IPS-15b (cell line): Measurements from ENCODE around the gene EZR.

Experiments used
- H3K27me3 ChIP-seq: one replicate; pipeline ENCODE4 v1.6.1; 2013; ENCODE audit warnings: low read length; ENCODE audit not compliant: control insufficient read depth, insufficient read depth
- H3K36me3 ChIP-seq: one replicate; pipeline ENCODE4 v1.6.1; 2013; ENCODE audit warnings: low read length; ENCODE audit not compliant: control insufficient read depth, insufficient read depth
- H3K4me1 ChIP-seq: one replicate; pipeline ENCODE4 v1.6.1; 2013; ENCODE audit warnings: mild to moderate bottlenecking, low read length; ENCODE audit not compliant: control insufficient read depth, insufficient read depth
- H3K4me3 ChIP-seq: one replicate; pipeline ENCODE4 v1.5.1; 2013; ENCODE audit warnings: low read depth, low read length
- H3K9ac ChIP-seq: one replicate; pipeline ENCODE4 v1.6.1; 2013; ENCODE audit warnings: low read depth, mild to moderate bottlenecking, low read length
- H3K9me3 ChIP-seq: one replicate; pipeline ENCODE4 v1.6.1; 2013; ENCODE audit warnings: mild to moderate bottlenecking, low read length; ENCODE audit not compliant: control insufficient read depth, insufficient read depth

The EZR gene

DNA sequence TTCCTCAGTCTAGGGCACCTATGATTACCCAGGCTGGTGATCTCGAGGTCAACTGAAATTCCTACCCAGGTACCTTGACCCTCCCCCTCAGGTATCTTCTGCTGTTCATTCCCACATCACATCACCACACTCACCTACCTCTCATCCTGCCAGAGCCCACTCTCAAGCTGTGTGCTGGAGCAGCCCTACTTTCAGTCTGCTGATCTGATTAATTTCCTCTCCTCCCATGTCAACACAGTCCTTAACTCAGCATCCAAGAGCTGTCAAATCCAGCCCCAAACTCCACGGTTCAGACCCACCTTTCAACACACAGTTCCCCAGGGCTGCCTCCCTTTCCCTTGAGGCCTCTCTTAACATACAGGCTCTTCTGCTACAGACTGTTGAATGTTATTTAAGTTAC is 42.4 kb downstream of the EZR start:
- Histone ChIP-seq H3K9ac (no peak overlapping the region), H3K9me3 (no peaks in the 10 kb centered on the region), H3K27me3 (no peaks in the 10 kb centered on the region), H3K4me3 (no peak overlapping the region), H3K4me1 (peaks cover 2% of the 10 kb centered on the region), H3K36me3 (peaks cover 82% of the 10 kb centered on the region)

- Histone ChIP-seq H3K27me3 (no peaks in the 10 kb centered on the region), H3K4me3 (no peak overlapping the region), H3K9ac (no peak overlapping the region), H3K9me3 (no peaks in the 10 kb centered on the region), H3K36me3 (peaks cover 82% of the 10 kb centered on the region), H3K4me1 (peaks cover 2% of the 10 kb centered on the region)
Observed at GRCh38 chr6:158775832-158776231, 43.3 kb downstream of the EZR start.

- Histone ChIP-seq H3K4me3 (no peak overlapping the region), H3K9me3 (no peaks in the 10 kb centered on the region), H3K4me1 (peaks cover 2% of the 10 kb centered on the region), H3K27me3 (no peaks in the 10 kb centered on the region), H3K36me3 (peaks cover 84% of the 10 kb centered on the region), H3K9ac (no peak overlapping the region)
Observed at GRCh38 chr6:158774717-158775449, 44.3 kb downstream of the EZR start.

DNA sequence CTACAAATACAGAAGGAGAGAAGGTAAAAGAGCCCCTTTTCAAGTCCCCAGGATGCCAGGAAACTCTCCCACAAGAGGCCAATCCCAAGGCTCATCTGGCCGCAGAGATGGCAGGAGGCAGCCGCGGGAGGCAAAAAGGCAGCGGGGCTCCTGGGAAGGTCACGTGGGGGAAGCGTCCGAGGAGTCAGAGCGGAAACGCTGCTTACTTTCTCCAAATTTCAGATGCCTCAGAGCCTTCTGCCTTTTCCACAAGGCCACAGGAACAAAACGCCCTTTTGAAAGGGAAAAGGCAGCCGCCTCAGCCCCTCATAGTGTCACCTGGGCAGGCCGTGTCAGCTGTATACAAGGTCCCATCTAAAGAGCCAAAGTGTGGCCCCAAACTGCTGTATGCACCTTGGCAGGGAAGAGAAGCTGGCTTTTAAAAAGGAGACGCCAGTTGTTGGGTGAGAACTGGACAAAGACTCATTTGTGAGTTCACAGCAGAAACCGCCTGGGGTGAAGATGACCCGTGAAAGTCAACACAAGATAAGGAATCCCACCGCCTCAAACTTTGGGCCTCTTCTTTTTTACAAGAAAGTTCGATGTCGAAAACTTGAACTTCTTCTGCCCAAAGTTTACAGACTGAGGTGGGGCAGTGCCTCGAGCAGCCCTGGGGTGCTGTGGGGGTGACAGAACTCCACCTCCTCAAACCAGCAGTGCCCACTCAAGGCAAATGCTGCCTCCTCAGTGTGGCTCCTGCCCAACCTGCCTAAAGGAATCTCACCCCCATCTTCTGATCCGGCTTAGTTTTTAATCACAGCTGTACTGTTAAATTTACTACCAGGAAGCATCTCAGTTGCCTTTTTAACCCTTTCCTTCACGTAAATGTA is 45.4 kb downstream of the EZR start:
- H3K4me1 ChIP-seq = peaks cover 2% of the 10 kb centered on the region
- no peak overlapping the region for H3K9ac ChIP-seq
- peaks cover 91% of the 10 kb centered on the region for H3K36me3 ChIP-seq
- H3K27me3 ChIP-seq = no peaks in the 10 kb centered on the region
- no peaks in the 10 kb centered on the region for H3K9me3 ChIP-seq
- H3K4me3 ChIP-seq = no peak overlapping the region

DNA sequence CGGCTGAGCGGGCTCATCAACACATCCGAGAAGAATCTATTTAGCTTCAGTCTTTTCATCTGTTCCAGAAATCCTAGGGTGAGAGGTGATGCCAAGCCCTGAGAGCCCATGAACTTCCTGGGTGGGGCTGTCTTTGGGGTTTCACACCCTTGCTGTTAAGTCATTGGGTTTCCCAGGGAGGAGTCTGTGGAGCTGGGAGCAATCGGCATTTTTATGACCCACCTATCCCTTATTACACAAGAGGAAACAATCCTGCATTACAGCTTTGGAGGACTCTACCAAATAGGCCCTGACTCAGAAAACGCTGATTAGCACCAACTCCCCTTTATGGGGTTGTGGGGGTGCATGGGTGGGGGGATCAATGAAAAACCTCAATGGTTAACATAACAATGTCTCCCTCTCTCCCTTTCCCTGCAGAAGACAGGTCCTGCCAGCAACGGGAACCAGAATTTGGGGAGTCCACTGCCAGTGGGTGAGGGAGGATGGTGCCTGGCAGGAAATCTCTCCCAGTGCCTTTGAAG is 46.3 kb downstream of the EZR start:
- Histone ChIP-seq H3K9ac (no peak overlapping the region), H3K27me3 (no peaks in the 10 kb centered on the region), H3K4me3 (no peak overlapping the region), H3K9me3 (no peaks in the 10 kb centered on the region), H3K36me3 (peaks cover 93% of the 10 kb centered on the region), H3K4me1 (no peaks in the 10 kb centered on the region)

DNA sequence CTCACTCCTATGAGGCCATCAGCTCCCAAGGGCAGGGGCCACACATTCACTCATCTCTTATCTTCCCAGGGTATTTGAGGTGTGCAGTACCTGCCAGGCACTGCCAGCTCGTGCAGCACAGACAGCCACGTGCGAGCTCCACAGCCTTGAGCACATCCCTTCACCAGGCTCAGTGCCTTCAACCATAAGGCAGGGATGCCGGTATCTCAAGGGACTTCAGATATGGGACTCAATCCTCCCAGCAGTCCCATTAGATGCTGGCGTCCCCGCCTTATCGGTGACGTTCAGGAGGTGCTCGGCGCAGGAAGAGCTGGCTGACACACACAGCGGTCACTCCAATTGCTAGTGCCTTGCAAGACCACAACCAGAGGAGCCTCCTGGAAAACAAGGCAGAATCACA is 47.0 kb downstream of the EZR start:
- Histone ChIP-seq H3K9me3 (no peaks in the 10 kb centered on the region), H3K36me3 (peaks cover 92% of the 10 kb centered on the region), H3K4me3 (no peak overlapping the region), H3K9ac (no peak overlapping the region), H3K27me3 (no peaks in the 10 kb centered on the region), H3K4me1 (no peaks in the 10 kb centered on the region)

- H3K9ac ChIP-seq = no peak overlapping the region
- H3K27me3 ChIP-seq = no peaks in the 10 kb centered on the region
Observed at GRCh38 chr6:158771399-158772152, 47.6 kb downstream of the EZR start.

GRCh38 chr6:158770533-158771330 is 48.4 kb downstream of the EZR start:
- Histone ChIP-seq H3K9ac (no peak overlapping the region), H3K36me3 (peaks cover 92% of the 10 kb centered on the region)

More at GRCh38 chr6:158771399-158772152, 47.6 kb downstream of the EZR start:
- Histone ChIP-seq H3K9me3 (no peaks in the 10 kb centered on the region), H3K36me3 (peaks cover 92% of the 10 kb centered on the region), H3K4me3 (no peak overlapping the region), H3K4me1 (no peaks in the 10 kb centered on the region)

GRCh38 chr6:158769771-158770432 is 49.3 kb downstream of the EZR start:
- Histone ChIP-seq H3K9ac (no peak overlapping the region), H3K4me1 (no peaks in the 10 kb centered on the region), H3K9me3 (no peaks in the 10 kb centered on the region), H3K4me3 (no peak overlapping the region), H3K36me3 (peaks cover 91% of the 10 kb centered on the region), H3K27me3 (no peaks in the 10 kb centered on the region)

More at GRCh38 chr6:158770533-158771330, 48.4 kb downstream of the EZR start:
- Histone ChIP-seq H3K27me3 (no peaks in the 10 kb centered on the region), H3K4me3 (no peak overlapping the region), H3K9me3 (no peaks in the 10 kb centered on the region), H3K4me1 (no peaks in the 10 kb centered on the region)

DNA sequence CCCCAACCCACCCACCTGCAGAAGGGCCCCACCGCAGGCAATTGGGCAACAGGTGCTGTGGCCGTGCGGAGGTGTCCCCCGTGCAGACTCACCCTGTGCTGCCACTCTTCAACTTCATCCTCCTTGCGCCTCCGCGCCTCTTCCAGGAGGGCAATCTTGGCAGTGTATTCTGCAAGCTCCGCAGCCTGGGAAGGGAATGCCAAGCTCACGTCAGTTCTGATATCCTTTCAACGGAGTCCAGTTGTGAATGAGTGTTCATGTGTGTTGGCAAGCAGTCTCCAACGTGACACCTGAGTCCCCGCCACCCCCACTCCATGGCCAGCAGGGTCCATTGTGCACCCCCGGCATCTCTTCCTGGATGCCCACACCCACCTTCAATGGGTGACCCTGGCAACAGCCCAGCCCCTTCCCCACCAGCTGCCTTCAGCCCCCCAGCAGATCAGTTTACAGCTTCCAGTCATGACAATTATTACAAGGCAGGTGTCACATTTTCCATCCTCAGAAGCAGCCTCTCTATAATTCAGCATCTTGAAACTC is 49.9 kb downstream of the EZR start:
- Histone ChIP-seq H3K9ac (no peak overlapping the region), H3K4me3 (no peak overlapping the region), H3K27me3 (no peaks in the 10 kb centered on the region), H3K36me3 (peaks cover 93% of the 10 kb centered on the region), H3K9me3 (no peaks in the 10 kb centered on the region), H3K4me1 (no peaks in the 10 kb centered on the region)
